Liver (tissue), 9 donors: ENCODE results near the gene ALCAM. TPM values are rescaled to one million over a fixed set of nuclear protein-coding genes. Genes with fewer than 3 reads are reported as not detected.

Experiments used
- DNase-seq: peaks from one replicate; pipeline ENCODE4 v3.0.0-alpha.2; 2017; ENCODE audit warnings: low spot score
- H3K27ac ChIP-seq, 2 donors: one replicate each; pipeline ENCODE4 v1.7.0; 2013; ENCODE audit warnings: inconsistent platforms in 2 of 2, low read length in 2 of 2, control low read depth in 1 of 2, low read depth in 1 of 2, mild to moderate bottlenecking in 1 of 2
- H3K27me3 ChIP-seq, 4 donors: one replicate each; pipeline versions ENCODE4 v1.6.1 to v1.7.0; 2013; ENCODE audit warnings: low read length in 3 of 4, inconsistent platforms in 1 of 4, mild to moderate bottlenecking in 1 of 4, moderate library complexity in 1 of 4; ENCODE audit not compliant: control insufficient read depth in 4 of 4, insufficient read depth in 4 of 4
- H3K36me3 ChIP-seq, 4 donors: one replicate each; pipeline versions ENCODE4 v1.6.1 to v1.7.0; 2013; ENCODE audit warnings: low read length in 3 of 4, mild to moderate bottlenecking in 3 of 4, low read depth in 1 of 4, moderate library complexity in 1 of 4; ENCODE audit not compliant: control insufficient read depth in 4 of 4, insufficient read depth in 3 of 4
- H3K4me1 ChIP-seq, 4 donors: one replicate each; pipeline versions ENCODE4 v1.6.1 to v1.7.0; 2013; ENCODE audit warnings: low read length in 3 of 4, mild to moderate bottlenecking in 3 of 4, moderate library complexity in 1 of 4; ENCODE audit not compliant: control insufficient read depth in 4 of 4, insufficient read depth in 4 of 4
- H3K4me3 ChIP-seq, 3 donors: one replicate each; pipeline versions ENCODE4 v1.6.1 to v1.7.0; 2013; ENCODE audit warnings: low read length in 3 of 3, control low read depth in 1 of 3, low read depth in 1 of 3, mild to moderate bottlenecking in 1 of 3
- H3K9ac ChIP-seq, 2 donors: one replicate each; pipeline ENCODE4 v1.7.0; 2013; ENCODE audit warnings: low read length in 2 of 2, mild to moderate bottlenecking in 2 of 2, moderate library complexity in 2 of 2, control low read depth in 1 of 2, low read depth in 1 of 2
- H3K9me3 ChIP-seq, 4 donors: one replicate each; pipeline versions ENCODE4 v1.6.1 to v1.7.0; 2013; ENCODE audit warnings: low read length in 3 of 4; ENCODE audit not compliant: control insufficient read depth in 4 of 4
- CTCF ChIP-seq: fragments of 150-350 bp; IDR thresholded peaks from 2 replicates; pipeline ENCODE4 v1.5.1; 2017; ENCODE audit warnings: improper control_type of control experiment, low read depth, low read length; ENCODE audit not compliant: missing input control
- FOXA2 ChIP-seq: IDR thresholded peaks from 2 replicates; pipeline ENCODE4 v1.6.1; 2016; ENCODE audit warnings: antibody characterized with exemption
- GABPA ChIP-seq, 2 donors: IDR thresholded peaks in 1 of 2; conservative IDR thresholded peaks in 1 of 2; 2 replicates each; pipeline ENCODE4 v1.6.1; 2016; ENCODE audit warnings: antibody characterized with exemption in 2 of 2, mild to moderate bottlenecking in 1 of 2, moderate library complexity in 1 of 2
- HNF4A ChIP-seq, 2 donors: conservative IDR thresholded peaks; 2 replicates each; pipeline ENCODE4 v1.6.1; 2016; ENCODE audit warnings: antibody characterized with exemption in 2 of 2, mild to moderate bottlenecking in 2 of 2
- MAX ChIP-seq: IDR thresholded peaks from 2 replicates; pipeline ENCODE4 v1.6.1; 2016; ENCODE audit warnings: antibody characterized with exemption
- RAD21 ChIP-seq, 2 donors: IDR thresholded peaks; 2 replicates each; pipeline ENCODE4 v1.6.1; 2016; ENCODE audit warnings: antibody characterized with exemption in 2 of 2, mild to moderate bottlenecking in 2 of 2
- SP1 ChIP-seq: IDR thresholded peaks from 2 replicates; pipeline ENCODE4 v1.6.1; 2018; ENCODE audit warnings: antibody characterized with exemption, mild to moderate bottlenecking
- TAF1 ChIP-seq: conservative IDR thresholded peaks from 2 replicates; pipeline ENCODE4 v1.6.1; 2016; ENCODE audit warnings: antibody characterized with exemption, mild to moderate bottlenecking
- YY1 ChIP-seq: IDR thresholded peaks from 2 replicates; pipeline ENCODE4 v1.6.1; 2016; ENCODE audit warnings: antibody characterized with exemption, mild to moderate bottlenecking
- WGBS: extraction: QIAGEN DNeasy Blood & Tissue Kit; methylation state at CpG from one replicate; pipeline ENCODE4 v1.1.7; 2013; 5-methylcytosine and 5-hydroxymethylcytosine counted together
- polyA plus RNA-seq, 2 donors: library from polyadenylated mRNA; stranded (reverse) in 1 of 2; unstranded in 1 of 2; fragments of 200-250 nt in 1 of 2; fragments of >200 nt in 1 of 2; fragmentation: Nextera tagmentation in 1 of 2; extraction: Ambion mirVana in 1 of 2; gene quantifications; one replicate each; pipeline versions ENCODE4 v1.2.1 to v1.2.3, GENCODE V29; 2013 to 2015
- total RNA-seq, 2 donors: library from RNA; depleted of rRNA; stranded (reverse); fragments of >200 nt; gene quantifications; one replicate each; pipeline ENCODE4 v1.2.3, GENCODE V29; 2014
- TF ChIP-seq, protein P1 (sequence below): IDR thresholded peaks from 2 replicates; pipeline ENCODE4 v1.6.1; 2016; ENCODE audit warnings: antibody characterized with exemption
- TF ChIP-seq, protein P2 (sequence below): IDR thresholded peaks from 2 replicates; pipeline ENCODE4 v1.6.1; 2016; ENCODE audit warnings: antibody characterized with exemption, mild to moderate bottlenecking
- donor health status: healthy.
- donor health status: healthy.
- donor health status: healthy.
- donor health status: healthy.
- donor health status: healthy.

Gene ALCAM
- total and polyA plus RNA-seq, 4 donors: 14.2 to 62.0 (median 32.3) TPM

DNA sequence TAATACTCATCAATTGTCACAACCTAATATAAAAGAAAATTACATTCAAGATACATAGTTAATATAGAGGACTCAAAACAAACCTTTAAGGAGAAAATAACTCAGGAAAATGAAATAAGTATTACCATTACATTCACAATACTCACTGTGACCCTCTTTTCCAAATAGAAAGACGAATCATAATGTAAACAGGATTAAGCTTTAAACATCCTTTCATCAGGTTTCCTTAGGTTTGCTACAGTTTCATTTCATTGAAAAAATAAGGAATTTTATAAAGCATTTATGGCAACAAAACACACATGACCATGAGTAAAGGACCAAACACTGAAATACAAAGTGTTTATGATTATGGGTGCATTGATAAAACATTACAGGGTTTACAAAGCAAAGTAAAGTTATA is 162.7 kb downstream of the ALCAM start:
- H3K4me1 ChIP-seq: no peaks in the 10 kb centered on the region
- H3K36me3 ChIP-seq: peaks cover 2 to 18% (median 10%) of the 10 kb centered on the region in 4 donors
- H3K9ac ChIP-seq: no peak overlapping the region
- no peaks in the 10 kb centered on the region for H3K27me3 ChIP-seq
- 87% methylated on average over 1 of the region's 1 CpG for WGBS
- no peak overlapping the region for H3K27ac ChIP-seq
- no peak for DNase-seq
- no peak overlapping the region for H3K4me3 ChIP-seq
- TF ChIP-seq, protein P1, sequence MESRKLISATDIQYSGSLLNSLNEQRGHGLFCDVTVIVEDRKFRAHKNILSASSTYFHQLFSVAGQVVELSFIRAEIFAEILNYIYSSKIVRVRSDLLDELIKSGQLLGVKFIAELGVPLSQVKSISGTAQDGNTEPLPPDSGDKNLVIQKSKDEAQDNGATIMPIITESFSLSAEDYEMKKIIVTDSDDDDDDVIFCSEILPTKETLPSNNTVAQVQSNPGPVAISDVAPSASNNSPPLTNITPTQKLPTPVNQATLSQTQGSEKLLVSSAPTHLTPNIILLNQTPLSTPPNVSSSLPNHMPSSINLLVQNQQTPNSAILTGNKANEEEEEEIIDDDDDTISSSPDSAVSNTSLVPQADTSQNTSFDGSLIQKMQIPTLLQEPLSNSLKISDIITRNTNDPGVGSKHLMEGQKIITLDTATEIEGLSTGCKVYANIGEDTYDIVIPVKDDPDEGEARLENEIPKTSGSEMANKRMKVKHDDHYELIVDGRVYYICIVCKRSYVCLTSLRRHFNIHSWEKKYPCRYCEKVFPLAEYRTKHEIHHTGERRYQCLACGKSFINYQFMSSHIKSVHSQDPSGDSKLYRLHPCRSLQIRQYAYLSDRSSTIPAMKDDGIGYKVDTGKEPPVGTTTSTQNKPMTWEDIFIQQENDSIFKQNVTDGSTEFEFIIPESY: no peak
- no peak for TF ChIP-seq MAX
- no peaks in the 10 kb centered on the region for H3K9me3 ChIP-seq

DNA sequence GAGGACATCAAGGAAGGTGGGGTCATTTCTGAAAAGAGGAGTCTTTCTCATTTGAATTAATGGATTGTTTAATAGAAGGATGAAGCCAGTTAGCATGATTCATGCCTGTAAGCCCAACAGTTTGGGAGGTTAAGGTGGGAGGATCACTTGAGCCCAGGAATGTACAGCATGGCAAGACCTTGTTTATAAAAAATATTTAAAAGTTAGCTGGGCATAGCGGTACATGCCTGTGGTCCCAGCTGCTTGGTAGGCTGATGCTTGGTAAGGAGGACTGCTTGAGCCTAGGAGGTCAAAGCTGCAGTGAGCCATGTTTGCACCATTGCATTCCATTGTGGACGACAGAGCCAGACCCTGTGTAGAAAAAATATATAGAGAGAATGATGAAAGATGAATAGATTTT is 165.5 kb downstream of the ALCAM start:
- Histone ChIP-seq H3K9me3 (no peaks in the 10 kb centered on the region), H3K36me3 (peaks cover 2 to 32% (median 13%) of the 10 kb centered on the region in 4 donors), H3K9ac (no peak overlapping the region), H3K27ac (no peak overlapping the region), H3K4me1 (no peaks in the 10 kb centered on the region), H3K27me3 (no peaks in the 10 kb centered on the region), H3K4me3 (no peak overlapping the region)
- 97% methylated on average over 2 of the region's 2 CpGs for WGBS
- no peak for DNase-seq
- TF ChIP-seq YY1: no peak
- no peak for TF ChIP-seq TAF1
- TF ChIP-seq, protein P2, sequence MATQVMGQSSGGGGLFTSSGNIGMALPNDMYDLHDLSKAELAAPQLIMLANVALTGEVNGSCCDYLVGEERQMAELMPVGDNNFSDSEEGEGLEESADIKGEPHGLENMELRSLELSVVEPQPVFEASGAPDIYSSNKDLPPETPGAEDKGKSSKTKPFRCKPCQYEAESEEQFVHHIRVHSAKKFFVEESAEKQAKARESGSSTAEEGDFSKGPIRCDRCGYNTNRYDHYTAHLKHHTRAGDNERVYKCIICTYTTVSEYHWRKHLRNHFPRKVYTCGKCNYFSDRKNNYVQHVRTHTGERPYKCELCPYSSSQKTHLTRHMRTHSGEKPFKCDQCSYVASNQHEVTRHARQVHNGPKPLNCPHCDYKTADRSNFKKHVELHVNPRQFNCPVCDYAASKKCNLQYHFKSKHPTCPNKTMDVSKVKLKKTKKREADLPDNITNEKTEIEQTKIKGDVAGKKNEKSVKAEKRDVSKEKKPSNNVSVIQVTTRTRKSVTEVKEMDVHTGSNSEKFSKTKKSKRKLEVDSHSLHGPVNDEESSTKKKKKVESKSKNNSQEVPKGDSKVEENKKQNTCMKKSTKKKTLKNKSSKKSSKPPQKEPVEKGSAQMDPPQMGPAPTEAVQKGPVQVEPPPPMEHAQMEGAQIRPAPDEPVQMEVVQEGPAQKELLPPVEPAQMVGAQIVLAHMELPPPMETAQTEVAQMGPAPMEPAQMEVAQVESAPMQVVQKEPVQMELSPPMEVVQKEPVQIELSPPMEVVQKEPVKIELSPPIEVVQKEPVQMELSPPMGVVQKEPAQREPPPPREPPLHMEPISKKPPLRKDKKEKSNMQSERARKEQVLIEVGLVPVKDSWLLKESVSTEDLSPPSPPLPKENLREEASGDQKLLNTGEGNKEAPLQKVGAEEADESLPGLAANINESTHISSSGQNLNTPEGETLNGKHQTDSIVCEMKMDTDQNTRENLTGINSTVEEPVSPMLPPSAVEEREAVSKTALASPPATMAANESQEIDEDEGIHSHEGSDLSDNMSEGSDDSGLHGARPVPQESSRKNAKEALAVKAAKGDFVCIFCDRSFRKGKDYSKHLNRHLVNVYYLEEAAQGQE: no peak
- no peak for TF ChIP-seq SP1
- no peak for TF ChIP-seq CTCF
- TF ChIP-seq FOXA2: no peak
- TF ChIP-seq GABPA (IDR thresholded peaks at IDR 0.05 in 1 of 2, conservative IDR thresholded peaks at IDR 0.05 in 1 of 2): no peak
- no peak for TF ChIP-seq HNF4A (conservative IDR thresholded peaks at IDR 0.05)
- no peak for TF ChIP-seq RAD21 (IDR thresholded peaks at IDR 0.05)
